Stomach (tissue), 9 donors: Measurements from ENCODE around the gene EOLA2. TPM values are rescaled to one million over a fixed set of nuclear protein-coding genes. Genes with fewer than 3 reads are reported as not detected.

ENCODE experiments used
- DNase-seq, 2 donors: peaks; one replicate each; pipeline versions ENCODE4 v3.0.0 to v3.0.0-alpha.2; 2013 to 2019
- H3K27ac ChIP-seq, 5 donors: fragments of 200-600 bp in 4 of 5; sonication (generic) in 4 of 5; one replicate each; pipeline ENCODE4 v1.5.1; 2013 to 2019; ENCODE audit warnings: mild to moderate bottlenecking in 1 of 5, moderate library complexity in 1 of 5
- H3K27me3 ChIP-seq, 3 donors: fragments of 200-600 bp; sonication (generic); one replicate each; pipeline ENCODE4 v1.5.1; 2017 to 2019; ENCODE audit warnings: mixed run types in 1 of 3
- H3K36me3 ChIP-seq, 4 donors: fragments of 200-600 bp; sonication (generic); 1 replicate in 3 of 4; 2 replicates in 1 of 4; pipeline ENCODE4 v1.5.1; 2016 to 2019
- H3K4me1 ChIP-seq, 4 donors: fragments of 200-600 bp; sonication (generic); one replicate each; pipeline ENCODE4 v1.5.1; 2016 to 2019
- H3K4me3 ChIP-seq, 4 donors: fragments of 200-600 bp; sonication (generic) in 3 of 4; one replicate each; pipeline ENCODE4 v1.5.1; 2016 to 2019; ENCODE audit warnings: mild to moderate bottlenecking in 1 of 4
- H3K9me3 ChIP-seq, 4 donors: fragments of 200-600 bp; sonication (generic); one replicate each; pipeline ENCODE4 v1.5.1; 2016 to 2019
- EP300 ChIP-seq: sonication (generic); formaldehyde crosslinking; IDR thresholded peaks from one replicate; pipeline ENCODE4 v1.6.1; 2017; ENCODE audit warnings: antibody characterized with exemption
- POLR2A ChIP-seq, 4 donors: fragments of 450-650 bp; IDR thresholded peaks; one replicate each; pipeline ENCODE4 v1.6.1; 2016; ENCODE audit warnings: antibody characterized with exemption in 4 of 4, control low read depth in 2 of 4, mild to moderate bottlenecking in 1 of 4, moderate library complexity in 1 of 4
- POLR2AphosphoS5 ChIP-seq, 3 donors: sonication (generic); formaldehyde crosslinking; IDR thresholded peaks; one replicate each; pipeline ENCODE4 v1.6.1; 2016; ENCODE audit warnings: antibody characterized with exemption in 3 of 3
- WGBS, 5 donors: extraction: QIAGEN DNeasy Blood & Tissue Kit in 3 of 5; methylation state at CpG; one replicate each; pipeline versions ENCODE4 v1.1.5 to v1.1.7; 2013 to 2018; 5-methylcytosine and 5-hydroxymethylcytosine counted together
- intact Hi-C: fragments of 100-400 bp; cut with DNase I; formaldehyde crosslinking; loops from one replicate; pipeline ENCODE4 v1.15.1; 2023; ENCODE audit warnings: low total_unique reads
- polyA plus RNA-seq, 3 donors: library from polyadenylated mRNA; stranded (reverse); fragments of 200-250 nt; gene quantifications; one replicate each; pipeline ENCODE4 v1.2.3, GENCODE V29; 2013
- total RNA-seq, 5 donors: library from RNA; depleted of rRNA; stranded (reverse); fragments of >200 nt; gene quantifications; one replicate each; pipeline versions ENCODE4 v1.1.0 to v1.2.3, GENCODE V29; 2014 to 2016
- TF ChIP-seq, protein P1 (sequence below), 7 experiments: fragments of 450-650 bp in 4 of 7; fragments of 200-600 bp in 3 of 7; sonication (generic) in 3 of 7; IDR thresholded peaks; one replicate each; pipeline ENCODE4 v1.5.1; 2016 to 2019; ENCODE audit warnings: antibody characterized with exemption in 7 of 7, control low read depth in 2 of 7, mild to moderate bottlenecking in 1 of 7
- donor health status: healthy with polysubstance abuse.
- donor health status: Bipolar disorder and iron deficiency.
- donor health status: healthy.

The EOLA2 gene
- total and polyA plus RNA-seq, 8 donors, result 4.9 to 106 (median 22.9) TPM

- no peak overlapping the region for H3K4me3 ChIP-seq
- 77 to 85% (median 79%) methylated on average over 3 of the region's 3 CpGs for WGBS, 5 donors
- no peaks in the 10 kb centered on the region for H3K4me1 ChIP-seq
- TF ChIP-seq POLR2AphosphoS5 (IDR thresholded peaks at IDR 0.05) (no peak), POLR2A (IDR thresholded peaks at IDR 0.05) (no peak)
- peak in 1 of 2 donors; percentile 4 for DNase-seq
- intact Hi-C loops, result no loop called here
- H3K27ac ChIP-seq, result no peak overlapping the region
- no peaks in the 10 kb centered on the region for H3K27me3 ChIP-seq
- no peaks in the 10 kb centered on the region for H3K36me3 ChIP-seq
- H3K9me3 ChIP-seq, result no peaks in the 10 kb centered on the region
Measured at GRCh38 chrX:149916745-149917392, 21.4 kb downstream of the EOLA2 start.

DNA sequence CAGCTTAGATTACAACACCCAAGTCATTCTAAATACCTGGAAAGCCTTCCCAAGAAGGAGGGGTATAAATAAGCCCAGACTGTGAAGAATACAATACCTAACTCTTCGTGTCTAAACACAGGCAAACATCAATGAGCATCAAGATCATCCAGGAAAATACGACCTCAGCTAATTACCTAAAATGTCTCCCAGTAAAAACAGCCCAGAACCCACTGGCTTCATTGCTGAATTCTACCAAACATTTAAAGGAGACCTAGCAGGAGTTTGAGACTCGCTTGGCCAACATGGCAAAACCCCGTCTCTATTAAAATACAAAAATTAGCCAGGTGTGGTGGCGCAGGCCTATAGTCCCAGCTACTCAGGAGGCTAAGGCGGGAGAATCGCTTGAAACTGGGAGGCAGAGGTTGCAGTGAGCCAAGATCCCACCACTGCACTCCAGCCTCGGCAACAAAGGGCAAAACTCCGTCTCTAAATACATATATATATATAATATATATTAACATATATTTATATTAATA is 28.1 kb downstream of the EOLA2 start:
- Histone ChIP-seq H3K4me1 (no peaks in the 10 kb centered on the region), H3K27ac (no peak overlapping the region), H3K27me3 (no peaks in the 10 kb centered on the region), H3K4me3 (no peak overlapping the region), H3K9me3 (no peaks in the 10 kb centered on the region), H3K36me3 (no peaks in the 10 kb centered on the region)
- TF ChIP-seq POLR2AphosphoS5 (IDR thresholded peaks at IDR 0.05), result no peak
- TF ChIP-seq, protein P1, sequence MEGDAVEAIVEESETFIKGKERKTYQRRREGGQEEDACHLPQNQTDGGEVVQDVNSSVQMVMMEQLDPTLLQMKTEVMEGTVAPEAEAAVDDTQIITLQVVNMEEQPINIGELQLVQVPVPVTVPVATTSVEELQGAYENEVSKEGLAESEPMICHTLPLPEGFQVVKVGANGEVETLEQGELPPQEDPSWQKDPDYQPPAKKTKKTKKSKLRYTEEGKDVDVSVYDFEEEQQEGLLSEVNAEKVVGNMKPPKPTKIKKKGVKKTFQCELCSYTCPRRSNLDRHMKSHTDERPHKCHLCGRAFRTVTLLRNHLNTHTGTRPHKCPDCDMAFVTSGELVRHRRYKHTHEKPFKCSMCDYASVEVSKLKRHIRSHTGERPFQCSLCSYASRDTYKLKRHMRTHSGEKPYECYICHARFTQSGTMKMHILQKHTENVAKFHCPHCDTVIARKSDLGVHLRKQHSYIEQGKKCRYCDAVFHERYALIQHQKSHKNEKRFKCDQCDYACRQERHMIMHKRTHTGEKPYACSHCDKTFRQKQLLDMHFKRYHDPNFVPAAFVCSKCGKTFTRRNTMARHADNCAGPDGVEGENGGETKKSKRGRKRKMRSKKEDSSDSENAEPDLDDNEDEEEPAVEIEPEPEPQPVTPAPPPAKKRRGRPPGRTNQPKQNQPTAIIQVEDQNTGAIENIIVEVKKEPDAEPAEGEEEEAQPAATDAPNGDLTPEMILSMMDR (IDR thresholded peaks at IDR 0.05), result no peak
- no peak for TF ChIP-seq EP300
- no peak for TF ChIP-seq POLR2A (IDR thresholded peaks at IDR 0.05)
- whole genome bisulfite sequencing, 5 donors, result 89 to 98% (median 94%) methylated on average over 9 of the region's 9 CpGs
- intact Hi-C loops, result no loop called here
- no peak for DNase-seq

DNA sequence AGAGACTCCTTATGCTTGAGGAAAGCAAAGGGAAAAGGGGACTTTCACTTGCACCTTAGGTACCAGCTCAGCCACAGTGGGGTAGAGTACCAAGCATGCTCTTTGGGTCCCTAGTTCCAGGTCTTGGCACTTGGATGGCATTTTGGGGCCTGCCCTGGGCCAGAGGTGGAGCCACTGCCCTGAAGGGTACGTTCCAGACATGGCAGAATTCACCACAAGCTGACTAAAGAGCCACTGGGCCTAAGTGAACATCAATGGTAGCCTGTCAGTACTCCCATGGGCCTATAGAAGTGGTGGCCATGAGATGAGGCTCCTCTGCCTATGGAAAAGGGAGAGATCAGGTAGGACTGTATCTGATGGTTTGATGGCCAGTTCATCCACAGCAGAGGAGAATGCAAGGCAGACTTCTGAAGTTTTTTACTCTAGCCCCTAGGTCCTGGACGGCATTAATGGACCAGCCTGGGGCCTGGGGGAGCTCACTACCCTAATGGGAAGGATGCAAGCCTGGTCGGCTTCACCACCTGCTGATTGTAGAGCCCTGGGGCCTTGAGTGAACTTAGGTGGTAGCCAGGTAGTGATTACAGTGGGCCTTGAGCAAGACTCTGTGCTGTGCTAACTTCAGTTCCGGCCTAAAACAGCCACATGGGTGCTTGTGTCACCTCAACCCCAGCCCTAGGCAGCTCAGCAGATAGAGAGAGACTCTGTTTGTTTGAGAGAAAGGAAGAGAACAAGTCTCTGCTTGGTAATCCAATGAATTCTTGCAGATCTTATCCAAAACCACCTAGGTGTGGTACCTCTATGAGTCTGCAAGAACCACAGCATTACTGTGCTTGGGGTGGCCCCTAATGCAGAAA is 28.7 kb downstream of the EOLA2 start:
- TF ChIP-seq, protein P1 (IDR thresholded peaks at IDR 0.05), result no peak
- TF ChIP-seq EP300 (no peak), POLR2A (IDR thresholded peaks at IDR 0.05) (no peak), POLR2AphosphoS5 (IDR thresholded peaks at IDR 0.05) (no peak)
- Histone ChIP-seq H3K27ac (no peak overlapping the region), H3K4me3 (no peak overlapping the region), H3K36me3 (no peaks in the 10 kb centered on the region), H3K9me3 (no peaks in the 10 kb centered on the region), H3K27me3 (no peaks in the 10 kb centered on the region), H3K4me1 (no peaks in the 10 kb centered on the region)
- intact Hi-C loops, result no loop called here
- WGBS, 5 donors, result 80 to 100% (median 94%) methylated on average over 1 to 4 of the region's 4 CpGs
- DNase-seq, result peak in 1 of 2 donors; percentile 10

DNA sequence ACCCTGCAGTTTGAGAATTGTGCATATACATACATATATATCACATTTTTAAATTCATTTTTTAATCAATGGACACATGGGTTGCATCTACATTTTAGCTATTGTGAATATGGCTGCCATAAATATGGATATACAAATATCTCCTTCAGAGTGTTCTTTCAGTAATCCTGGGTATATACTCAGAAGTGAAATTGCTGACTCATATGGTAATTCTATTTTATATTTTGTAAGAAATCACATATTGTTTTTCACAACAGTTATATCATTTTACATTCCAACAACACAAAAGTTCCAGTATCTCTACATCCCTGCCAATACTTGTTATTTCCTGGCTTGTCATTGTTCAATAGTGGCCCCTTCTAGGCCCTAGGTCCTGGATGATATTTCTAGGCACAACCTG is 29.6 kb downstream of the EOLA2 start:
- Histone ChIP-seq H3K27me3 (no peaks in the 10 kb centered on the region), H3K4me3 (no peak overlapping the region), H3K27ac (no peak overlapping the region), H3K4me1 (no peaks in the 10 kb centered on the region), H3K9me3 (no peaks in the 10 kb centered on the region), H3K36me3 (no peaks in the 10 kb centered on the region)
- TF ChIP-seq, protein P1 (IDR thresholded peaks at IDR 0.05), result no peak
- no peak for TF ChIP-seq EP300
- TF ChIP-seq POLR2A (IDR thresholded peaks at IDR 0.05), result no peak
- TF ChIP-seq POLR2AphosphoS5 (IDR thresholded peaks at IDR 0.05), result no peak
- intact Hi-C loops, result no loop called here
- DNase-seq, result no peak
